HG03520 (cell line): ENCODE results near the gene OR4K14.
"Not testable (repeated sequence)": the region's sequence is repeated elsewhere in the genome, so short reads cannot be mapped to it uniquely, and the experiment has no call there.

ENCODE experiments used
- ATAC-seq: cut with Tn5 transposase; IDR thresholded peaks from one replicate; pipeline ENCODE4 v1.9.1; 2021; ENCODE audit warnings: mild to moderate bottlenecking, moderate library complexity; ENCODE audit not compliant: unreplicated experiment

Gene OR4K14

GRCh38 chr14:20019257-20019865 is at the start of gene OR4K14:
OR4K14 (minus strand) TSS chr14:20019307; CDS start chr14:20015193, 4,114 bp downstream.
- ATAC-seq: no peak

GRCh38 chr14:20059745-20060144 is 40.6 kb upstream of the OR4K14 start, which contains the start of gene OR4L1:
OR4L1 (plus strand) TSS chr14:20060045; CDS start chr14:20060045, 0 bp downstream.
- ATAC-seq: no peak

GRCh38 chr14:20048202-20048601 is 29.1 kb upstream of the OR4K14 start:
- ATAC-seq: no peak

GRCh38 chr14:20044243-20044642 is 25.1 kb upstream of the OR4K14 start:
- ATAC-seq: no peak

GRCh38 chr14:20035938-20036337 is 16.8 kb upstream of the OR4K14 start, which contains the start of gene OR4K13:
OR4K13 (minus strand) TSS chr14:20036038; CDS start chr14:20034758, 1,280 bp downstream.
- ATAC-seq: no peak

- ATAC-seq: no peak
Measured at GRCh38 chr14:20035449-20035848, 16.3 kb upstream of the OR4K14 start.

- ATAC-seq: no peak
Measured at GRCh38 chr14:20031058-20031457, 12.0 kb upstream of the OR4K14 start.

- no peak for ATAC-seq
Measured at GRCh38 chr14:20008156-20008555, 11.0 kb downstream of the OR4K14 start.

GRCh38 chr14:20002319-20002718 is 16.8 kb downstream of the OR4K14 start:
- no peak for ATAC-seq

- ATAC-seq: no peak
Measured at GRCh38 chr14:20001863-20002262, 17.2 kb downstream of the OR4K14 start, which contains the start of gene OR4Q2. OR4Q2 (plus strand) TSS chr14:20002163.

GRCh38 chr14:19993438-19993837 is 25.7 kb downstream of the OR4K14 start:
- ATAC-seq: no peak

- ATAC-seq: no peak
Measured at GRCh38 chr14:19975291-19975690, 43.8 kb downstream of the OR4K14 start, which contains the start of gene OR4K15. OR4K15 (plus strand) TSS chr14:19975591; CDS start chr14:19975591, 0 bp downstream.

GRCh38 chr14:19974844-19975243 is 44.3 kb downstream of the OR4K14 start:
- ATAC-seq: no peak

GRCh38 chr14:19969735-19970134 is 49.4 kb downstream of the OR4K14 start:
- not testable (repeated sequence) for ATAC-seq
